NT2/D1 (cell line): Measurements from ENCODE around the gene PUM1.

Source experiments
- YY1 ChIP-seq: IDR thresholded peaks from 2 replicates; pipeline ENCODE4 v1.6.1; 2011; ENCODE audit not compliant: insufficient read length, insufficient read depth
- ZNF274 ChIP-seq: IDR thresholded peaks from 2 replicates; pipeline ENCODE4 v1.6.1; 2011; ENCODE audit warnings: mild to moderate bottlenecking, low read depth, low read length

DNA sequence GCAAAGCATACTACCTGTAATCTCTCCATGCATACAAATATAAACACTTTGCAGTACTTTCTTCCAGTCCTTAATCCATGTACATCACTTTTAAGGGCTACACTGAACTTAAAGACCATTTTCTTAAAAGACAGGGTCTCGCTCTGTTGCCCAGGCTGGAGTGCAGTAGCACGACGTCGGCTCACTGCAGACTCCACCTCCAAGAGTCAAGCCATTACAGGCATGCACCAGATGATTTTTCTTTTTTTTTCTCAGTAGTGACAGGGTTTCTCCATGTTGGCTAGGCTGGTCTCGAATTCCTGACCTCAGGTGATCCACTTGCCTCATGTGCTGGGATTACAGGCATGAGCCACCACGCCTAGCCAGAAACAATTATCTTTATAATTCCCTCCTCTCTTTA, 22.9 kb downstream of the PUM1 start:
- TF ChIP-seq YY1 (no peak), ZNF274 (no peak)
